GM18502 (cell line): ENCODE data around the gene MRGPRX2.
A peak's percentile ranks its signal among the peaks of the same experiment; 100 is the strongest.

Source experiments
- ATAC-seq: cut with Tn5 transposase; IDR thresholded peaks from one replicate; pipeline ENCODE4 v1.9.1; 2021; ENCODE audit warnings: mild to moderate bottlenecking; ENCODE audit not compliant: unreplicated experiment, poor library complexity

The MRGPRX2 gene

DNA sequence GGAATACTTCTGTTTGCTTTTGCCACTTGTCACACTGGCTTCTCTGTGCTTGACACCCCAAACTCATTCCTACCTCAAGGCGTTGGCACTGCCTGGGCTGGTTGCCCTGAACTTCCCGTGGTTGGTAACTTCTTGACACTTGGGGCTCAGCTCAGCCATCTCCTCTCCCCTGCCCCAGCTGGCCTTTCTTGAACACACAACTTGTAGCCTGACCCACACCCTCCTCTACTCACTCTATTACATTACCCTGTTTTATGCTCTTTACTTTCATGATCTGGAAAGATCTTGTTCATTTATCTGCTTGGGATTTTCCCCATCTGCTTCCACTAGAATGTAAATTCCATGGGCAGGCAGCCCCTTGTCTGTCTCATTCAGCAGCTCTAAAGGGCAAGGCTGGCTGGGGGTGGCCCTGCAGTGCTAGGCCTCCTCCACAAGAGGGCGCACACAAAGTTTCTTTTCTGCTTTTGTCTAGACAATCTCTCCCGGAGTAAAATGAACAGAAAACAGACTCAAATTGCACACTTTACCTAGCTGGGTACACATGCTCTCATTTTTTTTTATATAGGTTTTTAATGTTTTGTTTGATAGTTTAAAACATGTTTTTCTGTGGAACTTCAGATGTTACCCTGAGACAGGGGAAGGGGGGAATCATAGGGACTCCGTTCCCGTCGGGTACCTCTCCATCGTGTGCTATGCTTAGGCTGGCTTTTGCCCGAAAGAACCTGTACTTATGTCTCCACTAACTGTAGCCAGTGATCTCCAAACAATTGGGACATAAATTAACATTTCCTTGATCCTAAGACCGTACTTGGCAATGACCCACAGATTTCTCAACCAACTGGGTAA, 16.4 kb upstream of the MRGPRX2 start:
- peak; percentile 76 for ATAC-seq

DNA sequence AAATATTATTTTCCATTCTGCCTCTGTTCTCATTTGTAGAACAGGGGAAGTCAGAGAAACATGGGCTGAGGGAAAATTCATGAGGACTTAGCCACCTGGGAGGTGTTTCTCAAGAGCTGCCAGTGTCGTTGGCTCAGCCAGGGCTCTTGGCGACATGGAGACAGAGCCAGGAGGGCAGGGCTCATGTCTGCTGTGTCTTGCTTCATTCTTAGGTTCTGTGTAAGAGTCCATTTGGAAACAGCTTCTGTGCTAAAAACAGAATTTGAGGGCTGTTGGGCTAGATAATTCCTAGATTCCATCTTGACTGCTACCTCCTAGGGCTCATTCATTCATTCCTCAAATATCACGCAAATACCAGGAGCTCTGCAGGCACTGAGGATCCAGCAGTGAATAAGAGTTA, 15.1 kb upstream of the MRGPRX2 start:
- no peak for ATAC-seq

DNA sequence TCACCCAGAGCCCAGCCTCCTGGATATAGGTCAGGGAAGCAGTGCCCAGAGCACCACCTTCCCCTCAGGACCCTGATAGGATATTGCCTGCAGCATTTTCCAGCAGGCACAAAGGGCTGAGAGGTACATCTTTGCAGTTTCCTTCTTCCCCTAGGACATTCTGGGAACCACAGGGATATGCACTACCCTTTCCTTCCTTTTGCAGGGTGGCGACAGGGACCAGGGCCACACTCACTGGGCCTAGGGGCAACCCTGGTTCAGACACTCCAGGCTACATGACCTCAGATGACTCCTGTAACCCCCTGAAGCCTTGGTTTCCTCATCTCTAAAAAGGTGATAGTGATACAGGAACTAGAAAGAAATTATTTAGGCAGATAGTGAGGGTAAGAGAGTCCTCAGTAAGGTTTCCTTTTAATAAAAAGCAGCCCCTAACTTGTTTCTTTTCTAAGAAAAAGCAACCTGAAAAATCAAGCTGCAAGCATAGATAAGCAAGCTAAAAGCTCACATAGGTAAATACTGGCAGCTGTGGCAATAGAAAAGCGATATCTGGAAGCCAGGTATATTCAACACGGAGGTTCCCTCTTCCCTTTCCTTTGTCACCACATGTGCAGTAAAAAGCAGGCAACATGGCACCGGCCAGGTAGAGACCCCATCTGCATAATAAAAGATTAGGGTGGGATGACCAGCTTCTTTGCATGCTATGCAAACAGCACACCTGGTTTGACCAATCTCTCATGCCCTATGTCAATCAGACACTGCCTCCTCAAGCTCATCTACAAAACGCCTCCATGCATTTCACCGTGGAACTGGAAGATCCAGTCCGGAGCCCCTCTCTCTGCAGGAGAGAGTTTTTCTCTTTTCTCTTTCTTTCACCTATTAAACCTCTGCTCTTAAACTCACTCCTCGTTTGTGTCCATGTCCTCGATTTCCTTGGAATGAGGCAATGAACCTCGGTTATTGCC, 13.2 kb upstream of the MRGPRX2 start:
- ATAC-seq: no peak

DNA sequence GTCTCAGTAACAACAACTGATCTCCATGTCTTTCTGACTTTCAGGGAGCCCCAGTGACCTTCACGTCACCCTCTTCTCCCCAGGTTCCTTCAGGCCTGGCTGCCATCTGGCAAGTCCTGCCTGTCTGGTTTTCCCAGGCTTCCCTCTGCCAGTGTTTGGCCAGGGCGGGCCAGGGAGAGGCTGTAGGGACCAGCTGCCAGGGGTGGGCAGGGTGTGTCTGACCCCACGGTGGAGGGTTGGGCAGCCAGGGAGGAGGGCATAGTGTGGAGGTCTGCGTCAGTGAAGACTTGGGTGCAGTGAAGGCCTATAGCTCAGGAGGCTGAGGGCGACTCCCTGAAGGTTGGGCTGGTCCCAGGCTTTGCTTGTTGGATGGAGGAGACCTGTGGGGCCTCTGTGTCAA, 11.9 kb upstream of the MRGPRX2 start:
- ATAC-seq: no peak

DNA sequence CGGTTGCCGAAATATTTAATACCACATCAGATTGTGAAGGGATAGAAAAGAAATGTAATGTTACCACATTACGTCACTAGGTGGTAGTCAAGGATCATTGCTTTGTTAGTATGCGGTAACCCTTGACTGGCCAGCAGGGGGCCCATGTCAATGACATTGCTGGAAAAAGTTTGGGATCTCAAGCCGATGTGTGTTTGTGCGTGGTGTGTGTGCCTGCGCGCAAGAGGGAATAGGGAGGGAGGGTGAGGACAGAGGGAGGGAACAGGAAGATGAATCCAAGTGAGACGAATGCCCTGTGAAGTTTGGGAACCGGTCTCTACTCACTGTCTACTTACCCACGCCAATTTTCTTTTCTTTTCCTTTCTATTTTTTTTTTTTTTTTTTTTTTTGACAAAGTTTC, 10.7 kb upstream of the MRGPRX2 start:
- ATAC-seq: peak; percentile 99

DNA sequence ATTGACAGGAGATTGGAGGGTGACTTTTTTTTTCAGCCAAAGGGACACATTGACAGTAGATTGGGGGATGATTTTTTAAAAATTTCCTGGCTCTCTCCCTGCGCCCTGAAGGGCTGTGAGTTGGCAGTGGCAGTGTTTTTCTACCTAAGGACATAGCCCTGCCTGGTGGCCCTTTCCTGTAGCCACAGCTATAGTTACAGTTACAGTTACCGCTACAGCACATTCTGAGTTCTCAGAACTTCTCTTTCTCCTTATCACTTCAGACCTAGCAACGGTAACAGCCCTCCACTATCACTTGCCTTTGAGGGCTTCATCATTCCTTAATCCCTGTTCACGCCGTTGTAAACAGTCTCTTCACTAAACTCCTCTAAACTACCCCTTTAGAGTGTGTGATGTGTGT, 684 bp downstream of the MRGPRX2 start:
- no peak for ATAC-seq

DNA sequence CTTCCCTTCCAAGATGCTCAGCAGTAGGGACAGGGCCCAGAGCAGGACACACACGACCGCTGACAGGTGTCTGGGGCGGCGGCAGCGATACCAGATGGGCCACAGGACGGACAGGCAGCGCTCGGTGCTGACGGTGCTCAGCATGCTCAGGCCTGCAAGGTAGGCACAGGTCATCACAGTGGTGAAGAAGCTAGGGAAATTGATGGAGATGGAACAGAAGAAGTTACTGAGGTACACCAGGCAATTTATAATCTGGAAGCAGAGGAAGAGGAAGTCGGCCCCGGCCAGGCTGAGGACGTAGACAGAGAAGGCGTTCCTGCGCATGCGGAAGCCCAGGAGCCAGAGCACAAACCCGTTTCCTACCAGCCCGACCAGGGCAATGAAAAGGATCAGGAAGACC, 4.6 kb downstream of the MRGPRX2 start:
- ATAC-seq: no peak

DNA sequence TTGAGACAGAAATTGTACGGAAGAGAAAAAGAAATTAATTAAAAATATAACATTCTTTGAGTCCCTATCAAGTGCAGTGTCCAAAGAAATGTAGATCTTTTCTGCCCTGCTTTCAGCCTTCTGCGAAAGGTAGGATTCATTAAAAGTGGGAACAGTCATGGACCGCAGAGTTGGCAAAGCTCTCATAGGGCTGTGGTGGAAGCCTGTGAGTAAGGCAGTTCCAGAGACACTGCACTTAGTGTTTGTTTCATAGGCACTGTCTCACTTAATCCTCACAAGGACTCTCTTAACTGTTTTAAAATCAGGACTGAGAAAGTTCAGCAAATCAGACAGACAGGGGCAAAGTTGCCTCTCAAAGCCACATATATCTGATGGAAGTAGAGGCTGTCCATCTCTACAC, 5.5 kb downstream of the MRGPRX2 start:
- ATAC-seq: no peak

DNA sequence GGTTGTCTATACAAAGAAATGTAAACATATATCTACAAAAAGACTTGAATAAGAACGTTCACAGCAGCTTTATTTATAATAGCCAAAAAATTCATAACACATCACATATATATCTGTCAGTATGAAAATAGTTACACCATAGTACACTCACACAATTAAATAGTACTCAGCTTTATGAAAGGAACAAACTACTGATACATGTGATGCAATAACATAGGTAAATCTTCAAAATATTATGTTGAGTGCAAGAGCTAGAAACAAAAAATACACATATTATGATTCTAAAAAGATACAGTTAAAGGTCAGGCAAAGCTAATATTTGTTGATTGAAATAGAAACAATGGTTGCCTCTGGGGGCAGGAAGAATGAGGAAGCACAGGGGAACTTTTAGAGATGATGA, 6.6 kb downstream of the MRGPRX2 start:
- no peak for ATAC-seq

DNA sequence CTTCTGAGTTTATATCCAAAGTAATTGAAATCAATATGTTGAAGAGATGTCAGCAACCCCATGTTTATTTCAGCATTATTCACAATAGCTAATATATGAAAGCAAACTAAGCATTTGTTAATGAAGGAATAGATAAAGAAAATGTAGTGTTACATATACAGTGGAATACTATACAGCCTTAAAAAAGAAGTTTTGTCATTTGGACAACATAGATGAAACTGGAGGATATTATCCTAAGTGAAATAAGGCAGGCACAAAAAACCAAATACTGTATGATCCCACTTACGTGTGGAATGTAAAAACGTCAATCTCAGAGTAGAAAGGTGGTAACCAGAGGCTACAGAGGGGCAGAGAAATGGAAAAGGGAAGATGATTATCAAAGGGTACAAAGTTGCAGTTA, 10.2 kb downstream of the MRGPRX2 start:
- ATAC-seq: no peak

DNA sequence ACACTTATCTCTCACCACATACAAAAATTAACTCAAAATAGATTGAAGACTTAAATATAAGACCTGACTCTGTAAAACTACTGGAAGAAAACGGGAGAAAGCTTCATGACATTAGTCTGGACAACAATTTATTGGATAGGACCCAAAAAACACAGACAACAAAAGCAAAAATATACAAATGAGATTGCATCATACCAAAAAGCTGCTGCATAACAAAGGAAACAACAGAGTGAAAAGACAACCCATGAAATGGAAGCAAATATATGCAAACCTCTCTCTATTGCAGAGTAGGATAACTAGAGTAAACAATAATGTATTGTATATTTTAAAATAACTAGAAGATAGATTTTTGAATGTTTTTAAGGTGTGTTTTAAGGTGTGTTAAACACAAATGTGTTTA, 11.2 kb downstream of the MRGPRX2 start:
- ATAC-seq: no peak

DNA sequence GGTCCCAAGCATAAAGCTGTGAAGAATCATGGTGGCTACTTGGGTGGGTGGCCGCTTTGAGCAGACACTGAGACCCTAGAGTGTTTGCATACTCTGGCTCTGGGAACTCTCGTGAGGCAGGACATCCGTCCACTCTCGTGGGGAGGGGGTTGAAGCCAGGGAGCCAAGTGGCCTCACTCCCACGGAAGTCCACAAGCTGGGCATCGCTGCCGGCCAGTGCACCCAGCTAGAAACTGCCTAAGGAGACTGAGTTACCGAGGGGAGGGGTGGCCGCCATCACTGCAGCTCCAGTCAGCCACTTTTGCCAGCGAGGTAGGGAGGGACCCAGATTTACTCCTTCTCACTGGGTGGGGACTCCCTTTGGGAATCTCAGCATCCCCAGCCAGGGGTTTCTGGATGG, 20.5 kb downstream of the MRGPRX2 start:
- no peak for ATAC-seq

DNA sequence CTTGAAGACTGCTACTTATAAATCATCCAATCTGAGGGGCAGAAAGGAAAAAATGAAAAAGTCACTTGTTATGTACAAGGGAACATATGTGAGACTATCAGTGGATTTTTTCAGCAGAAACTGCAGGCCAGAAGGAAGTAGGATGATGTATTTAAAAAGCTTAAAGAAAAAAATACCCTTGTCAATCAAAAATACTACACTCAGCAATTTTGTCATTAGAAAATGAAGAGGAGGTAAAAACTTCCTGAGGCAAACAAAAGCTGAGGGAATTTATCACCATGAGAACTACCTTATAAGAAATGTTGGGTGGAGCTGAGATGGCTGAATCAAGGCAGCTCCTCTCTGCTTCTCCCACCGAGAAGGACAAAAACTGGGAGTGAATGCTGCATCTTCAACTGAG, 21.1 kb downstream of the MRGPRX2 start:
- ATAC-seq: no peak

DNA sequence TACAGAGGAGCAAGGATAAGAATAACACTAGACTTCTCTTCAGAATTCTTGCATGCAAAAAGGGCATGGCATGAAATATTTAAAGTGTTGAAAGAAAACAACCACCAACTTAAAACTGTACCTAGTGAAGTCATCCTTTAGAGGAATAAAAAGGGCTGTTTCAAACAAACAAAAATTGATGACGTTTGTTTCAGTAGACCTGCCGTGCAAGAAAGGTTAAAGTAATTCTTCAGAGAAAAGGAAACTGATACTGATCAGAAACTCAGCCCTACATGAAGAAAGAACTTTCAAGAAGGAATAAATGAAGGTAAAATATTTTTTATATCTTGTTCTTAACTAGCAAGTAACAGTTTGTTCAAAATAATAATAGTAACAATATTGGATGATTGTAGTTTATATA, 27.5 kb downstream of the MRGPRX2 start:
- no peak for ATAC-seq

DNA sequence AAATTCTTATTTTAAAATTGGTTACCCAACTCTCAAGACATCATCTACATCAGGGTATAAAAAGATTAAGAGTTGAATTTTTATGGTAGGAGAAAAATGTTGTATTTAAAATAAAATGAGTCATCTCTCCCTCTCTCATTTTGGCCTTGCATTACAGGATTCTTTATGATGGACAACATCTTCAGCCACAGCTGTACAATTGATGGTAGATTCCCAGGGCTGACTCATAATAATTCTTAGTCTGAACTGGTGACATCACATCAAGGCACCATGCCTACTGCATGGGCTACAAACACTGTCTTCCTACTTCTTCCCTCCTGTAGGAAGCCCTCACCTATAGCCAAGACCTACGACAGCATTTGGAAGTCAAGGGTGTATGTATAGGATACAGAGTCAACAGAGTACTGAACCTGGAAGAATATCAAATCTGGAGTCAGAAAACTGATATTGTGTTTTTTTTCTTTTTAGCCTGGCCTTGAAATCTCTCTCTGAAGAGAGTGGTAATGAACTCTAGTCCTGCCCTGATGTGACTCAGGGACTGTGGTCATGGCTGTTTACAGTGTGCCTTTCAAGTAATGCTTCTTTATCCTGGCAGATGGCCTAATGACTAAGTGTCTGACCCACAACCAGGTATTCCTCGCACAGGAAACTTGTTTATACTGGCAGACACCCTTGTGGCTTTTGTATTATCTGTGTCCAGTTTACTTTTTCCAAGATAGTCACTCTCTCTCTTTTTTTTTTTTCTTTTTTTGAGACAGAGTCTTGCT, 32.5 kb downstream of the MRGPRX2 start:
- ATAC-seq: no peak

DNA sequence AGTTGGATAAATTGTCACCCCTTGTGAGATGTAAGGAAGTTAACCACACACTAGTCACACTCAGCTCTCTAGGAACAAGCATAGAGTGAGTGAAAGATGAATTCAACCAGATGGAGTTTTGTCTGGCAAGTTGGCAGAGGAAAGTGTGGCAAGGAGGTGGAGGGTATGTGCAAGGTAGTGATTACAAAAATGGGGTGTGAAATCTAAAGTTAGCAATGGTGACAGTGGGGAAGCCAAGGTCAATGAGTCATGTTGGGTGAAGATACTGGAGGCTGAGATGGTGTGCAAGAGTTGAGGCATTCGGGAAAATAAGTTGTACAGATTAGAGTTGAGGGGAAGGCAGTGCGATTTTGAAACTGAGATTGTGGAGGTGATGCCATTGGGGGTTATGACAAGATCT, 33.7 kb downstream of the MRGPRX2 start:
- no peak for ATAC-seq

DNA sequence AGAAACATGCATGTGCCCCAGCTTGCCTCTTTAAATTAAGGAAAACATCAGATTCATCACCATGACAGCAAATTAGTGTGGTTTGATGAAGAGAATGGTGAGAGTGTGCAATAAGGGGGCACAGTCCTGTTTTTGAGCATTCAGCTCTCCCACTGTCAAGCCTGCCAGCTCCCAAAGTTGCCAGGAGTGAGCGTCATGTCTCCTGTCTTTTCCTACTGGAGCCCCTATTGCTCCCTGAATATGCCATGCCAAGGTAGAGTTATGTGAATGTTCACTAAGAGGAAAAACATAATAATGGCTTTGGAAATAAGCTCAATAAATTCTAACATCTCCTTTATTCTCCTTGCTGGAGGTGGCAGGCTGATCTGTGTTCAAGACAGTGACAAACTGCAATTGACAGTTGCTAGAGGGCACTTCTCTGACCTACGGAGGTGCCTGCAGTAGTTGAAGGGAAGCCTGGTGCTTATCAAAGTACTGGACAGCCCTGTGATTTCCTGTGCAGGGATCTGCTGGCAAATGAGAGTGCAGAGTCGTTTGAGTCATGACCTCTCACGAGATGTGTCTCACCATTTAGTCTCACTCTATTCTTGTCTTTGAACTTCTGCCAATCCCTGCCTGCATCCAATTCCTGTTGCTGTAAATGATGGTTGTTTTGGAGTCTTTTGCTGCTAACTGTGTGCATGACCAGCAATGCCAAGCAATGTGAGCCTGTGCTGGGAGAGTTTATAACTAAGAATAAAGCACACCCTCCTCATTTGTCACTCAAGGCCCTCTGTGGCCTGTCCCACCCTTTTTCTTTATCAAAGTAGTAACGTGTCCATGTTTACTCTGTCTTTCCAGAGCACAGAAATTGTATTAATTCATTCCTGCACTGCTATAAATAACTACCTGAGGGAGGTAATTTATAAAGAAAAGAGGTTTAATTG, 34.8 kb downstream of the MRGPRX2 start:
- ATAC-seq: no peak

DNA sequence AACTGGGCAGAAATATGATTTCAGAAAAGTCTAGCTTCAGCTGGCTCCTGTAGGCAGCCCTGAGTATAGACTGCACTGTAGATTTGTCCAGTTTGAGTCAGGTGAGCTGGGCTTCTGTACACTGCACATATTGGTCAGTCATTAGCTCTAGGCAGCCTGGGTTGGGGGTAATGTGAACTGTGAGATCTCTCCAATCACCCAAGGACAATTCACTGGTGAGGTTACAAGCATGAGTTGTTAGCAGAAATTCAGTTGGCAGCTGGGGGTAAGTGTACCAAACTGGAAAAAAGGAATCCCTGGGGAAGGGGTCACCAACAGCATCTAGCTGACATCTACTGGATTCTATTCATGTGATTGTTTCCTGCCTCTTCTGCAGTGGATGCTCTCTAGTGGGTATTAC, 39.7 kb downstream of the MRGPRX2 start:
- no peak for ATAC-seq

DNA sequence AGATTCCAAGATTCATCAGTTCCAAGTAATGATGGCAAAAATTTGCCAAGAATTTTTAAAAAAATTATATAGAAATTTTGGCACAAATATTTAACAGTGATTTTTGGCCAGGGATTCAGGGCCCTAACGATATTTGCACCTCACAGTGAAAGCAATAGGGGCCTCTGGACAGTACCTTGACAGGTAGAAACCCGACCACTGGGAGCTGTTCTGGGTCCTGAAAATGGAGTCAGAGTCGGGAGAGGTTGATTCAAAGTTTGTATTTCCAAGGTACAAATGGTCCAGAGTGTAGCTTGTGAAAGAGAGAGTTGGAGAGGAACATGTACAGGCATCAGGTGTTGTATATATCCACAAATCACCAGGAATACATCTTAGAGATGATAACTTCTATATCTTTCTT, 41.6 kb downstream of the MRGPRX2 start:
- no peak for ATAC-seq
